ENCODE measurements around the gene TRIM72. TPM values are rescaled to one million over a fixed set of nuclear protein-coding genes. Genes with fewer than 3 reads are reported as not detected.

TRIM72 gene
- total RNA-seq, 1 experiment from 2014 or later = 0.09 TPM

GRCh38 chr16:31228206-31228605 lies 14.3 kb downstream of the TRIM72 start:
- TF ChIP-seq CTCF (conservative IDR thresholded peaks at IDR 0.05) (no peak), EZH2 (IDR thresholded peaks at IDR 0.05; ENCODE audit: low read depth) (no peak)
- Histone ChIP-seq H3K36me3 (ENCODE audit: low read depth) (no peaks in the 10 kb centered on the region), H3K79me2 (ENCODE audit: low read depth) (no peaks in the 10 kb centered on the region), H3K9me2 (ENCODE audit: insufficient read depth) (no peaks in the 10 kb centered on the region), H4K20me1 (ENCODE audit: insufficient read depth) (no peaks in the 10 kb centered on the region), H3K27me3 (ENCODE audit: insufficient read depth, low read depth) (no peaks in the 10 kb centered on the region), H3K4me2 (no peak overlapping the region), H3K4me3 (no peak overlapping the region), H3K4me1 (replicated peaks; ENCODE audit: insufficient read depth) (no peaks in the 10 kb centered on the region), H2AFZ (no peak overlapping the region), H3K9me3 (ENCODE audit: insufficient read depth, low read depth) (no peaks in the 10 kb centered on the region), H3F3A (ENCODE audit: insufficient read depth, low read depth) (no peaks in the 10 kb centered on the region), H3K27ac (no peak overlapping the region)
- POLR2A ChIA-PET (ENCODE audit: unreplicated experiment) = no interaction called here
- intact Hi-C loops (cut with micrococcal nuclease; ENCODE audit: unreplicated experiment) = no loop called here
- no TSS peak for BruUV-seq (replicated peaks)
- DNase-seq = no peak
- CTCF ChIA-PET = no interaction called here

- H2AFZ ChIP-seq = no peak overlapping the region
- DNase-seq = no peak
- no peaks in the 10 kb centered on the region for H3K27me3 ChIP-seq (ENCODE audit: insufficient read depth, low read depth)
- H3K9me2 ChIP-seq (ENCODE audit: insufficient read depth) = no peaks in the 10 kb centered on the region
- BruUV-seq (replicated peaks) = no TSS peak
- no peak overlapping the region for H3K27ac ChIP-seq
- no peaks in the 10 kb centered on the region for H3K9me3 ChIP-seq (ENCODE audit: insufficient read depth, low read depth)
- H3K4me2 ChIP-seq = no peak overlapping the region
- H3K4me1 ChIP-seq (replicated peaks; ENCODE audit: insufficient read depth) = no peaks in the 10 kb centered on the region
- CTCF ChIA-PET = no interaction called here
- H3K4me3 ChIP-seq = no peak overlapping the region
- no peaks in the 10 kb centered on the region for H3K36me3 ChIP-seq (ENCODE audit: low read depth)
- TF ChIP-seq EZH2 (IDR thresholded peaks at IDR 0.05; ENCODE audit: low read depth) = no peak
- no peak for TF ChIP-seq CTCF (conservative IDR thresholded peaks at IDR 0.05)
- POLR2A ChIA-PET (ENCODE audit: unreplicated experiment) = no interaction called here
- intact Hi-C loops (cut with micrococcal nuclease; ENCODE audit: unreplicated experiment) = no loop called here
- H4K20me1 ChIP-seq (ENCODE audit: insufficient read depth) = no peaks in the 10 kb centered on the region
- no peaks in the 10 kb centered on the region for H3F3A ChIP-seq (ENCODE audit: insufficient read depth, low read depth)
- H3K79me2 ChIP-seq (ENCODE audit: low read depth) = no peaks in the 10 kb centered on the region
Measured at GRCh38 chr16:31229501-31229900, 15.6 kb downstream of the TRIM72 start.

- Histone ChIP-seq H3K36me3 (ENCODE audit: low read depth) (no peaks in the 10 kb centered on the region), H3K9me2 (ENCODE audit: insufficient read depth) (no peaks in the 10 kb centered on the region), H3K4me2 (no peak overlapping the region), H3K4me3 (no peak overlapping the region), H3K27me3 (ENCODE audit: insufficient read depth, low read depth) (no peaks in the 10 kb centered on the region), H3F3A (ENCODE audit: insufficient read depth, low read depth) (peaks cover 17% of the 10 kb centered on the region), H3K9me3 (ENCODE audit: insufficient read depth, low read depth) (no peaks in the 10 kb centered on the region), H3K4me1 (replicated peaks; ENCODE audit: insufficient read depth) (peaks cover 13% of the 10 kb centered on the region), H4K20me1 (ENCODE audit: insufficient read depth) (no peaks in the 10 kb centered on the region), H2AFZ (no peak overlapping the region), H3K79me2 (ENCODE audit: low read depth) (no peaks in the 10 kb centered on the region), H3K27ac (no peak overlapping the region)
- TF ChIP-seq EZH2 (IDR thresholded peaks at IDR 0.05; ENCODE audit: low read depth) = no peak
- no peak for TF ChIP-seq CTCF (conservative IDR thresholded peaks at IDR 0.05)
- ChIA-PET POLR2A (ENCODE audit: unreplicated experiment) (no interaction called here), CTCF (no interaction called here)
- intact Hi-C loops (cut with micrococcal nuclease; ENCODE audit: unreplicated experiment) = no loop called here
- no TSS peak for BruUV-seq (replicated peaks)
- no peak for DNase-seq
Measured at GRCh38 chr16:31238041-31238440, 24.1 kb downstream of the TRIM72 start.
